ENCODE measurements around the gene PARP1.

PARP1 gene

DNA sequence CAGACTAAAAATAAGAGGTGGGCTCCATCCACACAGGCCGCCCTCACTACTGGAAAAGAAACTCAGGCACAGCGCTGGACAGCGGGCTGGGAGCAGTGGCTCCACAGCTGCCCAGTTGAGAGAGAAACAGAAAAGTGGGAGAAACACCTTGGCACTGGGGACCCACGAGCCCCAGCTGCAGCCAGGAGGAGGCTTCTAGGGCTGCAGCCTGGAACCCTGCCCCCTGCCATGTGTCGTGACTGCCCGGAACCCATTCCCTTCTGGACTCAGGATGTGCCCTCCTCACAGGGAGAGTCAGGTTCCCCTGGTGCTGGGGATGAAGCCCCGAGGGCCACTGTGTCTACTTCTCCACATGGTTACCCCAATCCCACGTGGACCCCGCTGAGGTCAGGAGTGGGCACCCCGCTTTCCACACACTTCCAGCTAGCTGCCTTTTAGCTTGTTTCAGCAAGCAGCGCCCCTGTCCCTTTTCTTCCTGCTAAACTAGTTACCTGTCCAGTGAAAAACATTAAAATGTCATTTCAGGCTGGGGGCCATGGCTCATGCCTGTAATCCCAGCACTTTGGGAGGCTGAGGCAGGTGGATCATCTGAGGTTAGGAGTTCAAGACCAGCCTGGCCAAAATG is 35.9 kb downstream of the PARP1 start:
- DNase-seq: no peak

DNA sequence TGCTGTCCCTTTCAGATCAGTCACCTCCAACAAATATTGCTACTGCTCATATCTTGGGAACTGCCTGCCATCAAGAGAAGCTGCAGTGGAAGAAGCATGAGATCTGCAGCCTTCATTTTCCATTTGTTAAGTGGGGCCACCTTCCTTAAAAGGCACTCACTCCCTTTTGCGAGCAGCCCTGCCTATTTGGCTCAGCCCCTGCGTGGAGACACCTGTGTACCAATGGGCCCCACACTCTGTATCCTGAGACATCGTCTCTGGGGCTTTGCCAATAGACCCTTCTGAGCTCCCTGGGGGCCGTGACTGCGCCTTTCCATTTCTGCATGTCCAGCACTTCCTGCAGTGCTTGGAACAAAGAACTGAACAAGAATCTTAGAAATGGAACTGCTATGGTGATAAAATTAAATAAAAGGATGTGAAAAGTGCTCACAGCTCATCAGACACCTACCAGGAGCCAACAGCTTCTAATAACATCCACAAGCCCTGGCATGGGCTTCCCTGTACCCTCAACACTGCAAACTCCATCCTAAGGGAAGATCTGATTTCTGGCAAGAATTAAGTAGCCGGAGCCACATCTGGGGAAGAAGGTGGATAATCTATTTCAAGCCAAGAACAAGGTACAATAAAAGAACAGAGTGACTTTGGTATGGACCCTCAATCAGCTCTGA is 36.7 kb downstream of the PARP1 start:
- DNase-seq: no peak

DNA sequence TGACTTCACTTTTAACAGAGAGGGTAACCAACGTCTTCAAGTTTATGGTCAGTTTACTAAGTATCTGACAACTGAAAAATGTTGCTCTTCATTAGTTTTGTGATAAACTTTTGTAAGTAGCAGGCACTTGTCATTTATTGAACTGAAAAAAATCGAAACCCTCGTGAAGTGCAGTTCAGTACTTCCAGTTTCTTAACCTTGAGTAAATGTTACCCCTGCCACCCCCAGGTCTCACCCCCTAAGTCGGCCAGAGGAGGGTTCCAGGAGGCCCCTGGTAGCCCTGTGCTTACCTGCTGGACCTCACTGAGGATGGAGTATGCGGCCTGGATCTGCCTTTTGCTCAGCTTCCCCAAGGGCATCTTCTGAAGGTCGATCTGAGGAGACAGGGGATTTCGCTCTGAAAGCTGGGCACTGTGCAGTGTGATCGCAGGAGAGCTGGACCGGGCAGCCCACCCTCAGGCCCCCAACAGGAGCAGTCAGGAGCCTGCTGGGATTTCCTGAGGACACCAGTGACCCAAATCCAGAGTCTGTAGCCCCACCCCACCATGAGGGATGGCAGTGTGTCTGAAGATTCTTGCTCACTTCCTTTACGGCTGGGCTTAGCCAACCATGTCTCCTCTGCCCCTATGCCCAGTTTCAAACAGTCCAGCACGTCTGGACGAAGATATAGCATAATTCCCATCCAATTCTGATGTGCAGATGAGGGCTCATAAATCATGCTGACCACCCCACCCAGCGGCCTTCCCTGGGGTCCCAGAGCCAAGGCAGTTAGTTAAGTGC is 37.6 kb downstream of the PARP1 start:
- no peak for DNase-seq

DNA sequence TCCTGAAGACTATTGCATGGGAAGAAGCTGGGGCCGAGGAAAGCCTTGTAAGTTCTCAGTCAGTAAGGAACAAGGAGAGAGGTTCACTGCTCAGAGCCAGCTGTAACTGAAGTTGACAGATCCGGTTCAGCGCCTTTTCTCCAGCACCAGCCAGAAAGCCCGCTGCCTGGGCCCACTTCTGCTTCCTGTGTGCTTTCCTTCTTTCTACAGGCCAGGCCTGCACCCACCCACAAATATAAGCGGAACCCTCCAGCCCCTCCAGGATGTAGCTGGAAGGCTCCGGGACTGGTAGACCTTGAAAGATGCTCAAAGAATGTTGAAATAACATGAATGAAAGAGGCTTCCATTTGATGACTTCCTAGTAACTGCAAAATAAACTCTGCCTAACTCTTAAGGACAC is 38.8 kb downstream of the PARP1 start:
- no peak for DNase-seq

DNA sequence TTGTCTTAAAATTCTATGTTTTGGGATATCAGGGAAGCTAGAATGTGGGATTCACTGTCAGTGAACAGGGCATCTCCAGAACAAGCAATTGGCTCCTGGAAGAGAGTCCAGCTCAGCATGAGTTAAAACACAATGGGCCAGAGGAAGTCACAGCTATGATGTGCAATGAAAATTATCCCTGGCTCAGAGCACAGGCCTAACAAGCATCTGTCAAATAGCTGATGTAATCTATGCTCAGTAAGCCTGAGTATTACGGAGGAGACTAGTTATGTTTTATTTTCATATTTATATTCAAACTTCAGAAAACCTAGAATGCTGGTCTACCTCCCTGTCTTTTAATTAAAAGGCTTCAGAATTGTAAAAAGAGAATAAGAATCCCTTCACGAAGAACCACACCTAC is 41.6 kb downstream of the PARP1 start:
- DNase-seq: no peak

DNA sequence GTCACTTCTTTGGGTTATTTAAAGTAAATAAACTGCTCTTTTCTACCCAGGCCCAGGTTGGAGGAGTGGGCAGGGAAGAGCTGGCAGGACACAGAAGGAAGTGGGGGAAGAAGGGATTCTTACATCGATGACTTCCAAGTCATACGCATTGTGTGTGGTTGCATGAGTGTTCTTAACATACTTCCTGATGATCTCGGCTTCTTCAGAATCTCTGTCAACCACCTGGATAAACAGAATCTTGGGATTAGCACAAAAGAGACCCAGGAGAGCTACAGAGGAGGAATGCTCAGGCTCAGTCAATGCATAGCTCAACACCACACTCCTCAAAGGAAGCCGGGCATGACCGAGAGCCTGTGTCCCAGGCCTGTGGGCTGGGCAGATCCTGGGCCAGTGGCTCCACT is 42.1 kb downstream of the PARP1 start:
- DNase-seq: no peak

DNA sequence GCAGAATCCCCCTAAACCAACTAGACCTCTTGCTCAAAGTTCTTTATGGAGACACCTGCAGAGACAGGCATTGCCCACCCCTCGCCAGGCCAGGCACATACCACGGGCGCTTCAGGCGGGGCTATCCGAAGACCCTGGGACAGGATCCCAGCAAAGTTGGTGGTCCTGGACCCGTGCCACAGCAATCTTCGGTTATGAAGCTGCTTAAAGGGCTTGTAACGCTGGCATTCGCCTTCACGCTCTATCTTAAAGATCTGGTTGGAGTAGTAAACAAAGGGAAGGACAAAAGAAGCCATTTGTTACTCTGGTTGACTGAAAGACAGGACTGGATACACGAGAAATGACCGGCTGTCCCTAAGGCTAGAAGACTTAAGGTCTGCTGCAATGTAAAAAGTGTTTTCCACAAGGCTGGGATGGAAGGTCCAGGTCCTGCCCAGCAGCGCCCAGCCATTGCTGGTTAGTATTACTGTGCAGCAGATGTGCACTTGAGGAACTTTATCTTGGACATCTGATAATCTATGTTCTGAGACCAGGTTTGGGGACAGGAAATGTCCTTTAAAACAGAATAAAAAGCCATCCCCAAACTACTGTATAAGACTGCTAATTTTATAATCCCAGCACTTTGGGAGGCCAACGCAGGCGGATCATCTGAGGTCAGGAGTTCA is 42.9 kb downstream of the PARP1 start:
- DNase-seq: no peak

DNA sequence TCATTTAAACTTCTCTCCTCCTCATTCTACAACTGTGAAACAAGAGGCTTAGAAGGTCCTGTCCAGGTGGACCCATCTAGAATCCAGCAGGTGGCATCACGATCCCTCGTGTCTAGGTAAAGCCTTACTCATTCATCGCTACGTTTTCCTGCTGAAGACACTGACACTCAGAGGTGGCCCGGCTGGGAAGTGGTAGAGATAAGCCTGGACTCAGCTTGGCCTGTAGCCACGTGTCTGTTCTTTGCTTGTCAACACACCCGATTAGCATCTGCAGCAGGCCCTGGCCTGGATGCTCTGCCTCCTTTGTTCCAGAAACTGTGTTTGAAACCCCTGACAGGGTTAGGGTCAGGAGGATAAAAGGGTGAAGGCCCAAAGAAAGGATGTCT is 43.4 kb downstream of the PARP1 start:
- no peak for DNase-seq

DNA sequence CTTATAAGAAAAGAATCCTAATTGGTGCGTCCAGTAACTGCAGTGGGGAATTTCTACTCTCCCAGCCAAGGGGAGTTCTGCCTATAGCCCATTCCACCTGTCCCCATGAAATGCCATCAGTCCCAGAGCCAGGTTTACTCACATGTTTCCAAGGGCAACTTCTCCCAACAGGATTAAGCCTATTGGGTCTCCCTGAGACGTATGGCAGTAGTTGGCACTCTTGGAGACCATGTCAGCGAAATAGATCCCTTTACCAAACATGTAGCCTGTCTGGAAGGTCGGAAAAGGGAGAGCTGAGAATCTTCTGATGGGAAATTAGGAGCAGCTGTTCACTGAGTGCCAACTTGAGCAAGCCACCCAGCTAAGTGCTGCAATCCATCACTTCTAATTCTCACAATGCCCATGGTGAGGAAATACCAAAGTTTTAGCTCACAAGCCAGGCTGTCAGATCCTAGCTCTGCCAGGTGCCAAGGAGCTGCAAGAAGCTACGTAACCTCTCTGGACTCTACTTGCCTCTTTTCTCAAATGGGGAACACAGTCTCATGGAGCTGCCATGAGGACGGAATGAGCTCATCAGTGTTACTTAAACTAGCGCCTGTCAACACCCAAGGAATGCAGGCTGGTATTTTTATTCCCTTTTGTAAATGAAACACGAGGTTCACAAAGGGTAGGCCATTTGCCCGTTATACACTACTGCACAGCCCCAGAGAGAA is 43.9 kb downstream of the PARP1 start:
- DNase-seq: no peak

DNA sequence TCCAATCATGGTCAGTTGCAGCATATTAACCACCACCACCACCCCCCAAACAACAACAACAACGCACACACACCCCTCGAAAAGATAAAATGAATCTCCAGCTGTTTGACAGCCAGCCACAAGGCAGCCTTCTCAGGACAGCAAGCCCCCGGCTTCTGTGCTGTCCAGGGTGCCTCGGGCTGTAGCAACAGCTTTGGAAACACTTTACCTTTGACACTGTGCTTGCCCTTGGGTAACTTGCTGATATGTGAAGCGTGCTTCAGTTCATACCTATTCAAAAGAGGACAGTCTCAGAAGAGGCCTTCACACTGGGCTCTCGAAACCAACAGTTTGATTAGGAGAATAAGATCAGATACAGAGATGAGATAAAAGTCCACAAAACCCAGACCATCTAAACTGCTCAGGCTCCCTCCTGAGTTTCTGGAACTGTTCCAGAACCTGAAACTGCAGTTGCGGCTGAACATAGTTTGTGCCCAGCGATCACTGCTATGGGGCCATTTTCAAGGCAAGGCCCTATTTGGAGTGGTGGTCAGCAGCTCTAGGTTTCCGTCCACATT is 44.9 kb downstream of the PARP1 start:
- no peak for DNase-seq

DNA sequence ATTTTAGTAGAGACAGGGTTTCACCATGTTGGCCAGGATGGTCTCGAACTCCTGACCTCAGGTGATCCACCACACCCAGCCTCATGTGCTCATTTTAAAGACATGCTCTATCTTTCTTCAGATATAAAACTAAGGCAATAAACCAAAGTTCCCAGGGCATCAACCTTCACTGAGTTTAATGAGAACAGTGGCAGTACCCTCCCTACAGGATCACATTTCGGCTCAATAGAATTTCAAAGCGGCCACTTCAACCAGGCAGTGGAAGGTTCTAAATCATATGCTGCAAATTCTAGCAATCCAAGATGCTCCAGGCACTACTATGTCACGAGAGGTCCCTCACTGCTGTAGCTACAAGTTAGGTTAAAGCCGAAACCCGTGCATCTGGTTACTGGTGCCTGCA is 45.5 kb downstream of the PARP1 start:
- DNase-seq: no peak

DNA sequence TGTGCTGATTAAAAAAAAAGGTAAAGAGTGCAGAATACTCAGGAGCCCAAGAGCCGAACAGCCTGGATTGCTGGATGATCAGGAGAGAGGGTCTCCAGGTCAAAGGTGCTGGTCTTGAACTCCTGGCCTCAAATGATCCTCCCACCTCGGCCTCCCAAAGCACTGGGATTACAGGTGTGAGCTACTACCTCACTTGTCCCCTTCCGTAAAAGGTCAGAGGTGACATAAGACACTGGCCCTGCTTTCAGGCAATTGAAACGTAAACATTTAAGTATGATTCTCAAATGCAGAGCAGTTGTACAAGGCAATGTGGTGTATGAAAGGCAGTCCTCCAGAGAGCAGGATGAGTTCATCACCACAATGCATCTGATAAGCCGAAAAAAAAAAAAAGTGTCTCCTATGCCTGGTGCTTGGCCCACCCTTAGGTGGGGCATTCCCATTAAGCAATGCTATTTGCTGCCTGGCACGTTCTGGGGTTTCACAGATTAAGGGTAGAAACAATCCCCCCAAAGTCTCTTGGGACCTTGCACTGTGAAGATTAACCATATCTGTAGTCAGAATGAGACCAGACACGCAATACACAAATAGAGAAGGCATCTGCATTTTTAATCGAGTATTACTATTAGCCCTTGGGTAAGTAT is 47.7 kb downstream of the PARP1 start:
- DNase-seq: peak; percentile 14

DNA sequence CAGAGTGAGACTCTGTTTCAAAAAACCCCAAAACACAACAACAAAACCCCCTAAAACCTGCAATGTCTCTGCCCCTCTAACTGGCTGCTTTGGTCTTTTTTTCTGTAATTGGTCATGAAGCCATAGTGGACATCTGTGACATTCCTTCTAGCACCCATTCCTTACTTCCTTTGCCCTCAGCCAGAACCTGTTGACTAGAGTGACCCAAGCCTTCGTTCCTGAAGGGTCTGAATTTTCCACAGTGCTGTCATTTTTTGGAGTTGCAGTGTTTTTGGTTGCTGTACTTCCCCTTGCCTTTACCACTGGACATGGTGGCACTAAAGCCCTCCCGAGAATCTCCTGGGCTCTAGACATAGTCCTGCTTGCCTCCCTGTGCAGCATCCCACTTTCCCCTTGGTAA is 50.5 kb downstream of the PARP1 start:
- DNase-seq: no peak

DNA sequence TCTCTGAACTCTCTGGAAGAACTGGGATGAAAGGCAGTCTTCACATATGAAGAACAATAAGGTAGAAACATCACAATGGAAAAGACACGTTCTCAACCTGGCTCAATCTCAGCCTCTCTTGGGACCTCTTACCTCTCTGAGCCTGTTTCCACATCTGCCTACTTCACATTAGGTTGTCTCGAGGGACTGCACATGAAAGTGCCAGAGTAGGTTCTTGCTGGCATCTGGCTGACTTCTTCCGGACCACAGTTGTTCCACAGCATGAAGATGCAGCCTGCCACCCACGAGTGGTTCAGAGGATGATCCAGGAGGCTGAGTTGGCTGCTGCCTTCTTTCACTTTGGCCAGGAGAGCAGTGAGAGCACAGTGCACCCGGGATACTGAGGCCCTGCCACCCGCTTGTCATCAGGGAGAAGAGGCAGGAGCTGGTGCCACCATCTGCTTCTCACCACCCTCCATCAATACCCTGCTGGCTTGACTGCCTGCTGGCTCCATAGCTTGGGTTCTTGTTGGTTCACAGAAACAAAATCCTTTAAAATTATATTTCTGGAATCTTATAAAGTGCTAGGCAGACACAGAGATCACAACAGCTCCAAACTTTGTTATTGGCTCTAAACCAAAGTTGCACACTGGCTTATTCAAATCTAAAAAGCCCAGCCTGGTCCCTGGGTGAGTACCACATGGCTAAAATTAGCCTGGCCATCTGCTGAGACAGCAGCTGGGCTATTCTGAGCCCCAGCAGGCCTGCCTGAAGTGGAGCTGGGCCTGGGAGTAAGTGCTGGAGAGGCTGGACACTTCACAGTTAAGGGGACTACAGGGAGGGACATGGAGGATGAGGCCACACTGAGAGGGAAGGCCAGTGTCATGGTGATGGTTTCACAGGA is 52.0 kb downstream of the PARP1 start:
- DNase-seq: peak; percentile 88

DNA sequence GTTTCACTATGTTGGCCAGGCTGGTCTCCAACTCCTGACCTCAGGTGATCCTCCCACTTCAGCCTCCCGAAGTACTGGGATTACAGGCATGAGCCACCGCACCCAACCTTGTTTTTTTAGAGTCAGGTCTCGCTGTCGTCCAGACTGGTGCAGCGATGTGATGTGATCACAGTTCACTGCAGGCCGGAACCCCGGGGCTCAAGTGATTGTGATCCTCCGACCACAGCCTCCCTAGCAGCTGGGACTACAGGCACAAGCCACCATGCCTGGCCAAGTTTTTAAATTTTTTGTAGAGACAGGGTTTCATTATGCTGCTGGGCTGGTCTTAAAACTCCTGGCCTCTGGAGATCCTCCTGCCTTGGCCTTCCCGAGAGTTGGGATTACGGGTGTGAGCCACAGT is 52.9 kb downstream of the PARP1 start:
- no peak for DNase-seq

DNA sequence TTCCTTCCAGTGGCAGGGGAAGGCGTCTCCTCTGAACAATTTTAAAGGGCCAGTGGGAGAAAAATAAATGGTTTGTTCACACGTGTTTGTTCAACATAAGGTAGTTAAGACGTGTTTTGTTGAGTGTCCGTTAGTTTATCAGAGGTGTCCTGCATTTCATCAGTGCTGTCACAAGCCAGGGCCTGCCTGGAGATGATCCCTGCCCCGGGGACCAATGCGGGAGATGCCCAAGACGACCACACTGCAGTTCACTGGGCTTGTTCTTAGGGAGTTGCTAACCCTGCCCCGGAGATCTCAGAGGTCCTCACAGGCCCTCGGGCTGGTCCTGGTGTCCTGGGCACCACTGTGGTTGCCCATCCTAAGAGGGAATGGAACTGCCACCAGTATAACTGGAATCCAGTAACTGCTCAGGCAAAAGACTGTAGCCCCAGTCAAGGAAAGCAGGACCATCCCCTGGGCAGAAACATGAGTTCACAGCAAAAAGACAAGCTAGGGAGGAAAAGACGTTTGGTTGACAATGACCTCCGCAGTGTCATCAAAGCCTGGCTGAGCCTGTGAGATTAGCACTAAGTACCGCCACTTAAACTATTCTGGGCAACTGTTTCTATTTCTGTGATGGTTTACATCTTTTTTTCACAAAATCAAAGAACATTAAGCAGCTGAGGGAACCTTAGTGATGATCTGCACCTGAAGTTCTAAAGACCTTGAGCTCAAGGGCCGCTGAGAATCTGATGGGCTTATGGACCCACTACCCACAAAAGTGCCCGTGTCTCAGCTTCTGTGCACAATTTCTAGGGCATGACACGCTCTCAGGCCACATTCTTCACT is 54.0 kb downstream of the PARP1 start:
- peak; percentile 17 for DNase-seq

DNA sequence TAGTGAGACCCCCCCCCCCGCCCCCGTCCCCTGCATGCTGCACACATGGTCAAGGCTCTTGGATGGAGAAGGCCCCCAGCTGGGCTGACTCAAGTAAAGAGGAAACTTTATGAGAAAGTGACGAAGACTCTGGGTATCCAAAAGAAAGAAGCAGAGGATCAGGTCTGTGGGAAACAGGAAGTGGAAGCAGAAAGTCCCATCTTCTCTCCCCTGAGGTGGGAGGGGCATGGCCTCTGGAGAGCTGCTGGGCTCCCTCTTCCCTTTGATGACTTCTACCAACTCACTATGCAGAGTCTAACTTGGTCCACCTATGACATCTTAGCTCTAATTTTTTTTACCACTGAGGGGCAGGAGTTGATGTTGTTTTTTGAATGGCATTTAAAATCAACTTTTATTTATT is 56.2 kb downstream of the PARP1 start:
- no peak for DNase-seq

DNA sequence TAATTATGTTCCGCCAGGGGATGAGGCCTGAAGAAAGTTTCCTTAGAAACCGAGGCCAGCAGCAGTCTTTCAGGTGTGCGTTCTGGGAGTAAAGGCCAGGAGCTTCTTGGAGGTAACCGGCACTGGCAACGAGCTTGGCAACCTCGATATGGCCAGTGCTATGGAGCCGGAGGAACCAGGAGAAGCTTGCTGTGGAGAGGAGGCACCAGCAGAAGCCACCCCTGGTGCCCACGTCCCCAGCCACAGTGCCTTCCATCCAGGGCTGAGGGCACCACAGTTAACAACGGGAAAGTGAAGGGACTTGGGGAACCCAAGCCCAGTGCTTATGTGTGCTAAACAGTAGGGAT is 57.4 kb downstream of the PARP1 start:
- DNase-seq: no peak

DNA sequence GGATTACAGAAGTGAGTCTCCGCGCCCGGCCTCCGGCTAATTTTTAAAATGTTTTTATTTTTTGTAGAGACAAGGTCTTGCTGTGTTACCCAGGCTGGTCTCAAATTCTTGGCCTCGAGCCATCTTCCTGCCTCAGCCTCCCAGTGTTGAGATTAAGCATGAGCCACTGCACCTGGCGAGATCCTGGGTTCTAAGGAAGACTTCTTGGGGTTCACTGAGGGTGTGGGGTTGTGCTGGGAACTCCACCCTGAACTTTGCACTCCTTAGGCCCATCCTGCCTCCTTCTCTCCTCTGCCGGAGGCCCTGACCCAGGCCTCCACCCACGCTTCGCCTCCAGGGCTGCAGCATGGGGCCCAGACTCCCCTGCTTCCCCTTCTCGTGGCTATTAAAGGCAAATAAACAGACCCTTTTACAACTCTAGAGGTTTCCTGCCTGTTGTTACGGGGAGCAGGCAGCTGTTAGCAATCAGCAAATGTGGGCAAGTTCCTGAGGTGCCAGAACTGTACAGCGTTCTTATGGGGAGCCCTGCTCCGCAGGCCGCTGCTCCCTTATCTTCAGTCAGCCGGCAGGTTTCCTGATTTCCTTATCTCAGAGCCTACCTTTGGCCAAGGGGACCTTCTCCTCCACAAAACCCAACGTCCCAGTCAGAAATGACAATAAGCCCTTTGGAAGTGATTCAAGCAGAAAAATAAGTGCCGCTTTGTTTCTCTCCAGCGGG is 57.9 kb downstream of the PARP1 start:
- DNase-seq: no peak

DNA sequence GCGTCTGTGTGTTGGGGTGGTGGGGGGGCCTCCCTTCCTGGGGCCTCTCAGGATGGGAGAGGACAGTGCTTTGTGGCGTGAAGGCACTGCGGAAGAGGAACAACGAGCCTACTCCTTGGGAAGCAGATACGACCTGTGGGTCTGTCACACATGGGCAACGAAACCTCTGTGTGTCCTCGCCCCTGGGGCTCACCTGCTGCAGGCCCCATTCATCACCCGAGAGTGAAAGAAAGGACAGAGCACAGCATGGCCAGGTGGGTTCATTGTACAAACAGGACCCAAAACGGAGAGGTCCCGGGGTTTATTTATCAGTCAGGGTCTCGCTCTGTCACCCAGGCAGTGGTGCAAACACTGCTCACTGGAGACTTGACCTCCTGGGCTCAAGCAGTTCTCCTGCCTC is 58.8 kb downstream of the PARP1 start:
- no peak for DNase-seq
